GM12878 (cell line): ENCODE results near the gene EDC3. TPM values are rescaled to one million over a fixed set of nuclear protein-coding genes. Genes with fewer than 3 reads are reported as not detected.

Source experiments
- ATAC-seq: fragments of 200-7000 bp; cut with Tn5 transposase; 3 replicates; pipeline ENCODE4 v1.9.1; 2020; ENCODE audit warnings: mild to moderate bottlenecking, moderate library complexity
- BruUV-seq: library from RNA; stranded (reverse); fragments of 400-500 nt; replicated peaks from 2 replicates; lab custom pipeline; 2021; lab: Mats Ljungman, UMichigan
- CTCF ChIA-PET: fragments of 300-600 bp; sonication (Branson Sonifier 250); formaldehyde crosslinking; extraction: SDS; loops from one replicate; lab custom pipeline; 2021; ENCODE audit warnings: inconsistent platforms; lab: Yijun Ruan, JAX
- POLR2A ChIA-PET: fragments of 350-600 bp; formaldehyde crosslinking; extraction: SDS; loops from one replicate; lab custom pipeline; 2021; ENCODE audit warnings: inconsistent platforms; lab: Charles Lee
- RAD21 ChIA-PET: fragments of 300-600 bp; sonication (Branson Sonifier 250); formaldehyde crosslinking; loops from one replicate; lab custom pipeline; 2023; ENCODE audit warnings: antibody characterized with exemption; ENCODE audit not compliant: unreplicated experiment; lab: Charles Lee
- SMC1A ChIA-PET: fragments of 300-600 bp; sonication (Branson Sonifier 250); formaldehyde crosslinking; loops from one replicate; lab custom pipeline; 2023; ENCODE audit not compliant: unreplicated experiment, uncharacterized antibody; lab: Charles Lee
- DNase-seq: peaks from one replicate; pipeline ENCODE4 v3.0.0-alpha.2; 2011; ENCODE audit warnings: low read depth, low spot score
- FAIRE-seq: peaks from 3 replicates; lab custom pipeline; 2011; peaks lifted over from hg19 to GRCh38; lab: Jason Lieb, UNC
- H2AFZ ChIP-seq: 2 replicates; pipeline ENCODE4 v1.6.0; 2011; ENCODE audit warnings: low read depth, low read length, control low read depth; ENCODE audit not compliant: control insufficient read depth
- H3K27ac ChIP-seq: 2 replicates; pipeline ENCODE4 v1.5.1; 2011; ENCODE audit warnings: control low read depth; ENCODE audit not compliant: control insufficient read depth, insufficient read depth
- H3K27me3 ChIP-seq, 2 experiments: replicated peaks in 1 of 2; 2 replicates each; pipeline versions ENCODE4 v1.6.0 to v1.6.1; 2011; ENCODE audit warnings: low read length in 1 of 2; ENCODE audit not compliant: control insufficient read depth in 2 of 2, insufficient read depth in 2 of 2
- H3K36me3 ChIP-seq, 2 experiments: 2 replicates each; pipeline ENCODE4 v1.5.1; 2011; ENCODE audit warnings: low read length in 1 of 2; ENCODE audit not compliant: control insufficient read depth in 2 of 2, insufficient read depth in 2 of 2
- H3K4me1 ChIP-seq: 2 replicates; pipeline ENCODE4 v1.6.1; 2011; ENCODE audit warnings: mild to moderate bottlenecking, low read length, moderate library complexity, mixed read lengths; ENCODE audit not compliant: control insufficient read depth, insufficient read depth
- H3K4me2 ChIP-seq: 2 replicates; pipeline ENCODE4 v1.6.0; 2011; ENCODE audit warnings: control low read depth; ENCODE audit not compliant: control insufficient read depth, insufficient read depth
- H3K4me3 ChIP-seq: fragments of 200-600 bp; sonication (generic); 2 replicates; pipeline ENCODE4 v1.5.1; 2016
- H3K79me2 ChIP-seq: 2 replicates; pipeline ENCODE4 v1.6.0; 2011; ENCODE audit warnings: low read length; ENCODE audit not compliant: control insufficient read depth, insufficient read depth
- H3K9ac ChIP-seq: 2 replicates; pipeline ENCODE4 v1.8.0; 2011; ENCODE audit warnings: low read length, control low read depth, mixed read lengths; ENCODE audit not compliant: control insufficient read depth, insufficient read depth
- H3K9me3 ChIP-seq: replicated peaks from 3 replicates; pipeline ENCODE4 v1.5.1; 2011; ENCODE audit warnings: mild to moderate bottlenecking, low read length; ENCODE audit not compliant: control insufficient read depth, insufficient read depth
- H4K20me1 ChIP-seq: 2 replicates; pipeline ENCODE4 v1.6.0; 2011; ENCODE audit not compliant: control insufficient read depth, insufficient read depth
- CHD4 ChIP-seq: fragments of 200-600 bp; sonication (generic); IDR thresholded peaks from 2 replicates; pipeline ENCODE4 v1.6.1; 2016; ENCODE audit warnings: mild to moderate bottlenecking
- GATAD2B ChIP-seq: fragments of 450-650 bp; conservative IDR thresholded peaks from 2 replicates; pipeline ENCODE4 v1.6.1; 2017; ENCODE audit warnings: low read depth, mild to moderate bottlenecking, moderate library complexity
- JUNB ChIP-seq: IDR thresholded peaks from 2 replicates; pipeline ENCODE4 v1.6.1; 2016; ENCODE audit warnings: antibody characterized with exemption, mild to moderate bottlenecking
- NFYA ChIP-seq: IDR thresholded peaks from 2 replicates; pipeline ENCODE4 v1.6.1; 2011; ENCODE audit warnings: low read depth, mild to moderate bottlenecking, low read length, improper control_type of control experiment, borderline replicate concordance
- PAX8 ChIP-seq: fragments of 450-650 bp; IDR thresholded peaks from 2 replicates; pipeline ENCODE4 v1.6.1; 2017; ENCODE audit warnings: mild to moderate bottlenecking, moderate library complexity
- POLR2A ChIP-seq: IDR thresholded peaks from 2 replicates; pipeline ENCODE4 v1.6.1; 2011; ENCODE audit warnings: low read depth, mild to moderate bottlenecking, low read length
- POLR2AphosphoS2 ChIP-seq: IDR thresholded peaks from 2 replicates; pipeline ENCODE4 v1.6.1; 2011; ENCODE audit warnings: low read depth, mild to moderate bottlenecking, low read length, improper control_type of control experiment, moderate library complexity
- RBBP5 ChIP-seq: fragments of 200-600 bp; sonication (generic); conservative IDR thresholded peaks from 2 replicates; pipeline ENCODE4 v1.6.1; 2016
- SREBF2 ChIP-seq: IDR thresholded peaks from 2 replicates; pipeline ENCODE4 v1.6.1; 2012; ENCODE audit warnings: mild to moderate bottlenecking, low read length
- SRF ChIP-seq, 2 experiments: IDR thresholded peaks; 2 replicates each; pipeline ENCODE4 v1.6.1; 2011; ENCODE audit warnings: low read depth in 2 of 2, low read length in 2 of 2, mild to moderate bottlenecking in 1 of 2, moderate library complexity in 1 of 2
- STAT1 ChIP-seq: fragments of 450-650 bp; conservative IDR thresholded peaks from 2 replicates; pipeline ENCODE4 v1.6.1; 2014; ENCODE audit warnings: antibody characterized with exemption, mild to moderate bottlenecking
- WGBS: methylation state at CpG from one replicate; pipeline ENCODE4 v1.1.6; 2016; ENCODE audit warnings: low lambda C conversion rate; ENCODE audit not compliant: insufficient replicate concordance, insufficient coverage; ENCODE audit errors: missing lambda C conversion rate; 5-methylcytosine and 5-hydroxymethylcytosine counted together
- in situ Hi-C: fragments of 300-500 bp; cut with MboI; formaldehyde crosslinking; loops from 9 replicates; pipeline ENCODE4 v1.14.3; 2018; ENCODE audit warnings: mixed read lengths
- intact Hi-C: fragments of 100-400 bp; cut with micrococcal nuclease; formaldehyde crosslinking; loops from one replicate; pipeline ENCODE4 v1.14.2; 2022; ENCODE audit not compliant: unreplicated experiment
- polyA plus RNA-seq, 11 experiments: library from polyadenylated mRNA; depleted of rRNA in 4 of 11; unstranded in 6 of 11; stranded (reverse) in 5 of 11; fragments of >200 nt; fragmentation: Nextera tagmentation in 4 of 11; fragmentation: Illumina TruSeq in 1 of 11; extraction: Ambion mirVana in 4 of 11; extraction: Trizol in 1 of 11; gene quantifications; 1 replicate in 1 of 11; 2 replicates in 10 of 11; pipeline versions ENCODE4 v1.2.1 to v1.2.3, GENCODE V29; 2011 to 2016; ENCODE audit warnings: inconsistent platforms in 2 of 11, missing spikeins in 2 of 11, low read depth in 1 of 11
- total RNA-seq, 4 experiments: library from RNA; depleted of rRNA in 3 of 4; stranded (reverse); fragments of >200 nt in 3 of 4; fragmentation: Illumina TruSeq in 1 of 4; extraction: Trizol in 1 of 4; gene quantifications; 2 replicates each; pipeline versions ENCODE4 v1.2.1 to v1.2.3, GENCODE V29; 2013 to 2021
- TF ChIP-seq, protein P1 (sequence below): IDR thresholded peaks from 2 replicates; pipeline ENCODE4 v1.6.1; 2011; ENCODE audit warnings: mild to moderate bottlenecking, low read depth, low read length, moderate library complexity; ENCODE audit not compliant: insufficient replicate concordance
- TF ChIP-seq, protein P2 (sequence below): fragments of 450-650 bp; IDR thresholded peaks from 2 replicates; pipeline ENCODE4 v1.6.1; 2017; ENCODE audit warnings: mild to moderate bottlenecking, low read depth, inconsistent platforms; ENCODE audit not compliant: poor library complexity, severe bottlenecking

The EDC3 gene
- total and polyA plus RNA-seq, 10 of the 15 experiments (the other 5 are each of a cell fraction or from before 2014, with no cell fraction given) = 11.8 to 48.4 (median 35.3) TPM

DNA sequence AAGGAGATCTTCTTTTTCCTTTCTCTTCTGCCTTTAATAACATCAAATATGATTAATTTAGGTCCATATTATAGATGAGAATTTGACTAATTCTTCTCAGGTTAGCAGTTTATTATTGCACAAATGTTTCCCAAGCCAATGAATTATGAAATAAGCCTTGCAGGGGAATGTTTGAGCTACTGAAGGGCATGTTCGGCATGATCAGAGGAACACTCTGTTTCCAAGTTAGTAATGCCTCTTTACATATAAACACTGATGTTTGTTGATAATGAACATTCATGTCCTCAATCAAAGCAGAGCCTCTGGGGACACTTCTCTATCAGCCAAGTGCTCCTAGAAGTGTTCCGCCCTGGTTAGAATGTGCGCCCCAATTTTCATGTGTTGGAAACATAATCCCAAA, 39.5 kb upstream of the EDC3 start:
- WGBS = 91% methylated on average over 3 of the region's 3 CpGs
- Histone ChIP-seq H3K9me3 (no peaks in the 10 kb centered on the region; the same call in 1 of the 3 replicates), H3K36me3 (no peaks in the 10 kb centered on the region), H3K79me2 (no peaks in the 10 kb centered on the region), H3K4me2 (no peak overlapping the region), H3K27me3 (peaks cover 0 to 1% of the 10 kb centered on the region in 2 experiments; a peak in 1 of 4 replicates), H3K9ac (no peak overlapping the region), H2AFZ (no peak overlapping the region), H4K20me1 (no peaks in the 10 kb centered on the region), H3K27ac (no peak overlapping the region), H3K4me3 (no peak overlapping the region), H3K4me1 (no peaks in the 10 kb centered on the region)
- ChIA-PET RAD21 (no interaction called here), SMC1A (interaction anchor here (1.1 kb wide), 1 partner anchor 224 kb away, joined by 3 read pairs; no protein-coding TSS in a partner anchor), CTCF (no interaction called here), POLR2A (interaction anchor here (0.6 kb wide), 1 partner anchor 146 kb away, joined by 4 read pairs; no protein-coding TSS in a partner anchor)
- ATAC-seq (no peak), DNase-seq (no peak), FAIRE-seq (no peak)
- TF ChIP-seq, protein P1, sequence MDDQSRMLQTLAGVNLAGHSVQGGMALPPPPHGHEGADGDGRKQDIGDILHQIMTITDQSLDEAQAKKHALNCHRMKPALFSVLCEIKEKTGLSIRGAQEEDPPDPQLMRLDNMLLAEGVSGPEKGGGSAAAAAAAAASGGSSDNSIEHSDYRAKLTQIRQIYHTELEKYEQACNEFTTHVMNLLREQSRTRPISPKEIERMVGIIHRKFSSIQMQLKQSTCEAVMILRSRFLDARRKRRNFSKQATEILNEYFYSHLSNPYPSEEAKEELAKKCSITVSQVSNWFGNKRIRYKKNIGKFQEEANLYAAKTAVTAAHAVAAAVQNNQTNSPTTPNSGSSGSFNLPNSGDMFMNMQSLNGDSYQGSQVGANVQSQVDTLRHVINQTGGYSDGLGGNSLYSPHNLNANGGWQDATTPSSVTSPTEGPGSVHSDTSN = no peak
- TF ChIP-seq STAT1 (no peak), PAX8 (no peak), JUNB (no peak), POLR2A (no peak), GATAD2B (no peak)
- in situ Hi-C loops = no loop called here
- intact Hi-C loops = no loop called here
- BruUV-seq = no TSS peak

DNA sequence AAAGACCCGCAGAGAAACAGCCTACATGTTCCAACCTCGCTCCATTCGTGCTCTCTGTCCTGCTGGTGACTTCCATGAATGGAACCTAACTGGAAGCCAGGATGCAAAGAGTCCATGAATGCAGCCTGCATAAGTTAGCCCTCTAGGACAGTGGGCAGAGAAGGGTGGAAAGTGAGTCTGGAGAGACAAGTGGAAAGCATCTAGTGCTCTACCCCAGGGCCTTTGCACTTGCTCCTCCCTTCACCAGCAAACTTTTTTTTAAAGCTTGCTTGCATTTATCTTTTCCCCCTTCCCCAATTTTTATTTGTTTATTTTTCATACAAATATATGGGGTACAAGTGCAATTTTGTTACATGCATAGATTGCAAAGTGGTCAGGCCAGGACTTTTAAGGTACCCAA, 37.4 kb upstream of the EDC3 start:
- Histone ChIP-seq H3K27me3 (peaks cover 0 to 1% of the 10 kb centered on the region in 2 experiments; a peak in 1 of 4 replicates), H3K9me3 (no peaks in the 10 kb centered on the region; the same call in 2 of the 3 replicates), H3K79me2 (no peaks in the 10 kb centered on the region), H3K4me1 (no peaks in the 10 kb centered on the region), H3K4me3 (no peak overlapping the region), H3K27ac (no peak overlapping the region), H3K36me3 (no peaks in the 10 kb centered on the region), H4K20me1 (no peaks in the 10 kb centered on the region), H3K4me2 (no peak overlapping the region), H3K9ac (no peak overlapping the region), H2AFZ (no peak overlapping the region)
- FAIRE-seq (no peak), ATAC-seq (no peak), DNase-seq (no peak)
- BruUV-seq = no TSS peak
- ChIA-PET CTCF (no interaction called here), RAD21 (no interaction called here), SMC1A (no interaction called here), POLR2A (no interaction called here)
- in situ Hi-C loops (no loop called here), intact Hi-C loops (no loop called here)
- TF ChIP-seq CHD4 (no peak), RBBP5 (no peak), NFYA (no peak), POLR2AphosphoS2 (no peak), SRF (IDR thresholded peaks at IDR 0.05; ENCODE audit: low read depth in 2 of 2, low read length in 2 of 2) (no peak), SREBF2 (no peak)
- TF ChIP-seq, protein P2, sequence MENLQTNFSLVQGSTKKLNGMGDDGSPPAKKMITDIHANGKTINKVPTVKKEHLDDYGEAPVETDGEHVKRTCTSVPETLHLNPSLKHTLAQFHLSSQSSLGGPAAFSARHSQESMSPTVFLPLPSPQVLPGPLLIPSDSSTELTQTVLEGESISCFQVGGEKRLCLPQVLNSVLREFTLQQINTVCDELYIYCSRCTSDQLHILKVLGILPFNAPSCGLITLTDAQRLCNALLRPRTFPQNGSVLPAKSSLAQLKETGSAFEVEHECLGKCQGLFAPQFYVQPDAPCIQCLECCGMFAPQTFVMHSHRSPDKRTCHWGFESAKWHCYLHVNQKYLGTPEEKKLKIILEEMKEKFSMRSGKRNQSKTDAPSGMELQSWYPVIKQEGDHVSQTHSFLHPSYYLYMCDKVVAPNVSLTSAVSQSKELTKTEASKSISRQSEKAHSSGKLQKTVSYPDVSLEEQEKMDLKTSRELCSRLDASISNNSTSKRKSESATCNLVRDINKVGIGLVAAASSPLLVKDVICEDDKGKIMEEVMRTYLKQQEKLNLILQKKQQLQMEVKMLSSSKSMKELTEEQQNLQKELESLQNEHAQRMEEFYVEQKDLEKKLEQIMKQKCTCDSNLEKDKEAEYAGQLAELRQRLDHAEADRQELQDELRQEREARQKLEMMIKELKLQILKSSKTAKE = no peak
- WGBS = 37% methylated on average over 3 of the region's 3 CpGs
